Chondrocyte (in vitro differentiated cells): Measurements from ENCODE around the gene KLHL15. TPM values are rescaled to one million over a fixed set of nuclear protein-coding genes. Genes with fewer than 3 reads are reported as not detected.

Experiments
- DNase-seq: peaks from one replicate; pipeline ENCODE4 v3.0.0; 2021; ENCODE audit warnings: mixed read lengths, low spot score
- H3K27ac Mint-ChIP-seq: one replicate; pipeline ENCODE4 v1.8.0; 2021; ENCODE audit warnings: mild to moderate bottlenecking, moderate library complexity, mixed read lengths; ENCODE audit not compliant: unreplicated experiment
- H3K27me3 Mint-ChIP-seq: 2 replicates; pipeline ENCODE4 v1.8.0; 2021; ENCODE audit warnings: low read depth, mixed read lengths
- H3K36me3 Mint-ChIP-seq: 2 replicates; pipeline ENCODE4 v1.8.0; 2021; ENCODE audit warnings: low read depth, mixed read lengths
- H3K4me1 Mint-ChIP-seq: 2 replicates; pipeline ENCODE4 v1.8.0; 2021; ENCODE audit warnings: low read depth, mild to moderate bottlenecking, mixed read lengths
- H3K4me3 Mint-ChIP-seq: one replicate; pipeline ENCODE4 v1.8.0; 2021; ENCODE audit warnings: mild to moderate bottlenecking, moderate library complexity, mixed read lengths; ENCODE audit not compliant: unreplicated experiment
- H3K9me3 Mint-ChIP-seq: 2 replicates; pipeline ENCODE4 v1.8.0; 2021; ENCODE audit warnings: low read depth, mixed read lengths
- total RNA-seq: library from RNA; stranded (reverse); gene quantifications from 3 replicates; pipeline ENCODE4 v1.2.1, GENCODE V29; 2021
- TF ChIP-seq, protein P1 (sequence below): fragments of 200-600 bp; sonication (generic); IDR thresholded peaks from 2 replicates; pipeline ENCODE4 v1.5.0; 2021; ENCODE audit warnings: antibody characterized with exemption, mild to moderate bottlenecking, moderate library complexity

KLHL15 gene
- total RNA-seq, 1 donor from 2014 or later = 13.9 TPM

DNA sequence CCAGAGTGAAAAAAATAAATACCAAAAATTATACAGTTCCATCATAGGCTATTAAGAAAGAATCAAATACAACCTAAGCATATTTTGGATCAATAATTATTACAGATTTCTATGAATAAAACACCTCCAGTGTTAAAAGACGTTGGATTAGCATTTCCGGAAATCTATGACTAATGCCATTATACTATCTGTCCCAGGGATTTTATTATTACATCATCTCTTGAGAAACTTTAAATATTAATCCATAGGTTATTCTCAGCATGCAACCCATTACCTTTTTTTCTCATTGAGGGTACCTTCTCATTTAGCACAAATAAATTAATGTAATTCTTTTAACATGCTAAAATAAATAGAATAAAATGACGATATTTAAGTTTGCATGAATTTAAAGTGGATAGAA lies 74.6 kb downstream of the KLHL15 start:
- peaks cover 11% of the 10 kb centered on the region for H3K4me1 Mint-ChIP-seq
- H3K36me3 Mint-ChIP-seq = no peaks in the 10 kb centered on the region
- no peak for DNase-seq
- H3K9me3 Mint-ChIP-seq = no peaks in the 10 kb centered on the region
- no peaks in the 10 kb centered on the region for H3K27me3 Mint-ChIP-seq
- TF ChIP-seq, protein P1, sequence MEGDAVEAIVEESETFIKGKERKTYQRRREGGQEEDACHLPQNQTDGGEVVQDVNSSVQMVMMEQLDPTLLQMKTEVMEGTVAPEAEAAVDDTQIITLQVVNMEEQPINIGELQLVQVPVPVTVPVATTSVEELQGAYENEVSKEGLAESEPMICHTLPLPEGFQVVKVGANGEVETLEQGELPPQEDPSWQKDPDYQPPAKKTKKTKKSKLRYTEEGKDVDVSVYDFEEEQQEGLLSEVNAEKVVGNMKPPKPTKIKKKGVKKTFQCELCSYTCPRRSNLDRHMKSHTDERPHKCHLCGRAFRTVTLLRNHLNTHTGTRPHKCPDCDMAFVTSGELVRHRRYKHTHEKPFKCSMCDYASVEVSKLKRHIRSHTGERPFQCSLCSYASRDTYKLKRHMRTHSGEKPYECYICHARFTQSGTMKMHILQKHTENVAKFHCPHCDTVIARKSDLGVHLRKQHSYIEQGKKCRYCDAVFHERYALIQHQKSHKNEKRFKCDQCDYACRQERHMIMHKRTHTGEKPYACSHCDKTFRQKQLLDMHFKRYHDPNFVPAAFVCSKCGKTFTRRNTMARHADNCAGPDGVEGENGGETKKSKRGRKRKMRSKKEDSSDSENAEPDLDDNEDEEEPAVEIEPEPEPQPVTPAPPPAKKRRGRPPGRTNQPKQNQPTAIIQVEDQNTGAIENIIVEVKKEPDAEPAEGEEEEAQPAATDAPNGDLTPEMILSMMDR = no peak
- no peak overlapping the region for H3K4me3 Mint-ChIP-seq
- no peak overlapping the region for H3K27ac Mint-ChIP-seq

DNA sequence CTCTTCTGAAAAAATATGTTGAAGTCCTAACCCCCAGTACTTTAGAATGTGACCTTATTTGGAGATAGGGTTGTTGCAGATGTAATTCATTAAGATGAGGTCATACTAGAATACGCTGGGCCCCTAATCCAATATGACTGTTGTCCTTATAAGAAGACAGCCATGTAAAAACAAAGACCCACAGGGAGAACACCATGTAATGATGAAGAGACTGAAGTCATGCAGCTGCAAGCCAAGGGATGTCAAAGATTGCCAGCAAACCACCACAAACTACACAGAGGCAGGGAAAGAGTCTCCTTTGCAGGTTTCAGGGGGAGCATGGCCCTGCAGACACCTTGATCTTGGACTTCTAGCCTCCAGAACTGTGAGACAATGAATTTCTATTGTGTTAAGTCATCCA lies 81.8 kb downstream of the KLHL15 start:
- TF ChIP-seq, protein P1 = no peak
- no peak for DNase-seq
- Mint-ChIP-seq H3K27ac (no peak overlapping the region), H3K4me3 (no peak overlapping the region), H3K4me1 (no peaks in the 10 kb centered on the region), H3K27me3 (peaks cover 4% of the 10 kb centered on the region), H3K9me3 (no peaks in the 10 kb centered on the region), H3K36me3 (no peaks in the 10 kb centered on the region)

DNA sequence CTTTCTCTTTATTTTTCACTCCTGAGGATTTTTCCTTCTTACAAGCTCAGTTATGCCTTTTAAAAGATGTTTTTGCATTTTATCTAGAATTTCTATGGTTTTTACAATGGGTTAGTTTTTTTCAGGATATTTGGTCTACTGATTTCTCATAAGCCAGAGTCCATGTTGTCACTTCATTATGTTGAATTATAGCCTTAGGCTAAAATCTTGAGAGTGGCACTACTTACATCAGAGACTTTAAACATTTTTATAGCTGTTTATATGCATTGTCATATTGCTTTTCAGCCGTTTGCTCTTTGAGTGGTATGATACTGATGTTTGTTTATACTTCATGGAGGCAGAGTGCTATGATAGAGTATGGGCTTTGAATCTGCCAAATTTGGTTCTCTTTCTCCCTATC lies 82.8 kb downstream of the KLHL15 start:
- Mint-ChIP-seq H3K4me1 (peaks cover under 1% of the 10 kb centered on the region), H3K4me3 (no peak overlapping the region), H3K9me3 (no peaks in the 10 kb centered on the region), H3K27ac (no peak overlapping the region), H3K27me3 (peaks cover 4% of the 10 kb centered on the region), H3K36me3 (no peaks in the 10 kb centered on the region)
- TF ChIP-seq, protein P1 = no peak
- DNase-seq = no peak

DNA sequence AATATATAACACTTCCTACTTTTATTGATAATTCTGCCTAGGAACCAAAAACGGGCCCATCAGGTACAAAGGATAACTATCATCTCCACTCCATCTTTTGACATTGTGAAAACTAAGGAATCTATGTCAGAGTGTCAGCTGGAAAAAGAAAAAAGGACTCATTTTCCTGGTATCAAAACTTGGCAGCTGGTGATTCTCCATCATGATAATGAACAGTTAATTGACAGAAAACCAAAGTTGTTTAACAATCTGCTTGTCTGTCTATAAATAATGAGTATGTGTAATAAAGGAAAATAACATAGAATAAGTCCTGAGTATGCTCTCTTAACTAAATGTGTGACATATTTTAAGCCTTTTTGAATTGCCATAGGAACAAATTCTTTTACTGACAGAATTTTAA lies 87.8 kb downstream of the KLHL15 start:
- Mint-ChIP-seq H3K9me3 (no peaks in the 10 kb centered on the region), H3K27me3 (peaks cover 2% of the 10 kb centered on the region), H3K4me3 (no peak overlapping the region), H3K27ac (no peak overlapping the region), H3K4me1 (peaks cover 12% of the 10 kb centered on the region), H3K36me3 (no peaks in the 10 kb centered on the region)
- DNase-seq = no peak
- TF ChIP-seq, protein P1 = no peak

DNA sequence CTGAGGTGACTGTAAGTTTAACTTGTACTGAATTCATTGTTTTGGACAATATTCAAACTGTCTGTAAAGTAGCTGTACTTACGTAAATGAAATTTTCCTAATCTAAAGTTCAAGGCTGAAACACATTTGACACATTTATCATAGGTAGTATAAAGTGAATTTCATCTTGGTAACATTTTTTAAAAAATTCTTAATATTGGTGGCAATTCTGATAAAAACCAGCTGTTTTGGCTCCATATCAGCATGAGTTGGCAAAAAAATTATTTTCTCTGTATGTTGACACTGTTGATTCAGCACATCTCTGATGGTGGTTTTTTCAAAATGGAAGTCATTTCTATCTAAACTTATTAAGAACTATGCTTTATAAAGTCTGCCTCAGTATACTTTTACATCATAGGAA lies 88.3 kb downstream of the KLHL15 start:
- H3K9me3 Mint-ChIP-seq = no peaks in the 10 kb centered on the region
- TF ChIP-seq, protein P1 = no peak
- DNase-seq = no peak

More for the DNA sequence above, 88.3 kb downstream of the KLHL15 start:
- H3K4me1 Mint-ChIP-seq = peaks cover 12% of the 10 kb centered on the region
- H3K36me3 Mint-ChIP-seq = no peaks in the 10 kb centered on the region
- no peak overlapping the region for H3K4me3 Mint-ChIP-seq
- peaks cover 2% of the 10 kb centered on the region for H3K27me3 Mint-ChIP-seq
- no peak overlapping the region for H3K27ac Mint-ChIP-seq
